Measurements from ENCODE around the gene ADCY4. TPM values are rescaled to one million over a fixed set of nuclear protein-coding genes. Genes with fewer than 3 reads are reported as not detected.

ADCY4 gene
- total RNA-seq, 1 donor from 2014 or later: 42.7 TPM

GRCh38 chr14:24309538-24310264, 25.2 kb downstream of the ADCY4 start, which contains the start of gene LTB4R2:
Gene LTB4R2, plus strand, starts transcription at chr14:24310140. Its CDS starts 525 bp downstream, at chr14:24310665.
- Histone ChIP-seq H3K4me1 (peaks cover 62% of the 10 kb centered on the region), H3K27ac (peak within 1 kb of the TSS; percentile 92), H3K36me3 (peaks cover 30% of the 10 kb centered on the region), H3K4me3 (peak within 1 kb of the TSS; percentile 73), H3K9me3 (no peaks in the 10 kb centered on the region), H3K27me3 (ENCODE audit: low read depth) (no peaks in the 10 kb centered on the region)
- no peak for ATAC-seq
- peak; percentile 40 for DNase-seq
- no peak for TF ChIP-seq CTCF (IDR thresholded peaks at IDR 0.05)
- intact Hi-C loops (cut with DNase I): no loop called here

DNA sequence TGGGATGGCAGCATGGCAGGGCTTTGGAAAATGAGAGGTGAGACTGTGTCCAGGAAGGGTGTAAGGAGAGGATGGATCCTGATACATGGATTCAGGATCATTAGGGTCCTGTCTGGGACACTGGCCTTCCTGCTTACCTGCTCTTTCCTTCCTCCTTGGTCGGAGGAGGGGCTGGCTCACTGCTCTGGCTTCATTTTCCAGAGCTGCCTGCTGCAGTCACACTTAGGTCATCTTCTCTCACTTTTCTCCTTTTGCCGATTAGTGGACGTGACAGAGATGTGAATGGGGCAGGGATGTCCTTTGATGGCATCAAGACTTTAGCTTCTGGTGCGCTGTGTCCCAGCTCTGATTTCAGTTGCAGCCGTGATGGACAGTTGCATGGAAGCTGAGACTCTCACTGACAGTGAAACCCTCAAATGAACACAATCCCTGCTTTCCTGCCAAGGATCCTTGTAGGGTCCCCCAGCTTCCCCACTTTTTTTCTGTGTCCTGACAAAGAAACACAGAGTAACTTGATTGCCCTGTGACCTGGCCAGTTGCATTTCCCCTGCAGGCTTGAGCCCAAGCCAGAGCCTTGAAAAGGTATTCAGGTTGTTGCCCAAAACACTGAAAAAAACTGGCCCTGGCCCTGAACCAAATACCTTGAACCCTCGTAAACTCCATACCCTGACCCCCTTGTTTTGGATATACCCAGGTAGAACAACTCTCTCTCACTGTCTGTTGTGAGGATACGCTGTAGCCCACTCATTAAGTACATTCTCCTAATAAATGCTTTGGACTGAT, 26.3 kb downstream of the ADCY4 start:
- Histone ChIP-seq H3K27me3 (ENCODE audit: low read depth) (no peaks in the 10 kb centered on the region), H3K36me3 (peaks cover 42% of the 10 kb centered on the region), H3K4me1 (peaks cover 51% of the 10 kb centered on the region), H3K27ac (no peak overlapping the region), H3K9me3 (no peaks in the 10 kb centered on the region), H3K4me3 (no peak overlapping the region)
- intact Hi-C loops (cut with DNase I): no loop called here
- no peak for ATAC-seq
- peak; percentile 3 for DNase-seq
- no peak for TF ChIP-seq CTCF (IDR thresholded peaks at IDR 0.05)

DNA sequence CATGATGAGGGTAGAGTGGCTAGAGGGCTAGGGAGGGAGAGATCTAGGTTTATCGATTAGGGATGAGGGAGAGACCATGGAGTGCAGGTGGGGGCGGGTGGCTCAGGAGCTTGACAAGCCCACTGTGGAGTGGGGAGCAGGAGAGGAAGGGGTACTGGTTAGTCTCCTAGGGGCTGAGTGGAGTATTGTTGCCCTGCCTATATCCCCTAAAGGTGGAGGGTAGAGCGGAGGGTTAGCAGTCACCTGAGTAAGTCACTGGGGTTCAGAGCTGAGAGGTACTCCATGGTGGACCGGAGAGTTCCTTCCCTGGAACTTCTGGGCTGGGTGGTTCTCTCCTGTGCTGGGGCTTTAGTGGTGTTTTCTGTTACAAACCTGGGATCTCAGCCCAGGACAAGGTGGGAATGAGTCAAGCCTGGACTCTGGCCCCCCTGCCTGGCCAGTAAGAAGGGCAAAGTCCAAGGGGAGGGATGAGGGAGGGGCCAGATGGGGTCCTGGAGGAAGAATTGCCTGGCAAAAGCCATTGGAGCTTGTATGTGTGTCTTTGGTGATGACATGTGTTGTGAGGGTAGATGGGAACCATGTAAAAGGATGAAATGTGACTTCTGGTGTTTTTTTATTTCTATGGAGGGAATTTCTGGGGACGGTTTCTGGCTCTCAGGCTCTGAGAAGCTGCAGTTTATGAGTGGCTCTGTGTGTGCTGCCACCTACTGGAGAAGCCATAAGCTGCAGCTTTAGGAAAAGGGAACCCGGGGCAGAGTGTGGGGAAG, 27.1 kb downstream of the ADCY4 start, which contains the start of gene CIDEB:
Gene CIDEB, minus strand, starts transcription at position 403 of the 767 bp plus-strand sequence. Its CDS starts 119 bp downstream, at position 284.
- no peak within 1 kb of the TSS for H3K27ac ChIP-seq
- ATAC-seq (peak; percentile 24 to 51), DNase-seq (peak; percentile 65)
- intact Hi-C loops (cut with DNase I): no loop called here
- H3K27me3 ChIP-seq (ENCODE audit: low read depth): no peaks in the 10 kb centered on the region
- peak; percentile 93 for TF ChIP-seq CTCF (IDR thresholded peaks at IDR 0.05)
- peaks cover 43% of the 10 kb centered on the region for H3K4me1 ChIP-seq
- H3K4me3 ChIP-seq: no peak within 1 kb of the TSS
- H3K9me3 ChIP-seq: no peaks in the 10 kb centered on the region
- peaks cover 49% of the 10 kb centered on the region for H3K36me3 ChIP-seq

GRCh38 chr14:24307156-24307574, 27.7 kb downstream of the ADCY4 start:
- intact Hi-C loops (cut with DNase I): no loop called here
- Histone ChIP-seq H3K27me3 (ENCODE audit: low read depth) (no peaks in the 10 kb centered on the region), H3K9me3 (no peaks in the 10 kb centered on the region), H3K27ac (no peak overlapping the region), H3K4me1 (peaks cover 37% of the 10 kb centered on the region), H3K4me3 (no peak overlapping the region), H3K36me3 (peaks cover 55% of the 10 kb centered on the region)
- ATAC-seq (no peak), DNase-seq (no peak)
- TF ChIP-seq CTCF (IDR thresholded peaks at IDR 0.05): no peak

DNA sequence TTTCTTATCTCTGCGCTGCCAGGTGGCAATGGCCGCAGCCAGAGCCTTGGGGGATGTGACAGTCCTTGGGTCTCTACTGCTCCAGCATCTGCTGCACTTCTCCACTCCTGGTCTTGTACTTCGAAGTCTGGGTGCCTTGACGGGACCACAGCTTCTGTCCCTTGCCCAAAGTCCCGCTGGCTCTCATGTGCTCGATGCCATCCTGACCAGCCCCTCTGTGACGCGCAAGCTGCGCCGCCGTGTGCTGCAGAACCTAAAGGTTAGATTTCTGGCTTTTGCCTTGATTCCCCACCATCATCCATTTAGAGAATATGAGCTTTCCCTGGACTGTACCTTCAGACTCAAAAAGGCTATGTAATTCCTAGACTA, 30.9 kb downstream of the ADCY4 start:
- ATAC-seq (no peak), DNase-seq (no peak)
- no peak for TF ChIP-seq CTCF (IDR thresholded peaks at IDR 0.05)
- intact Hi-C loops (cut with DNase I): no loop called here
- Histone ChIP-seq H3K4me1 (peaks cover 22% of the 10 kb centered on the region), H3K27ac (no peak overlapping the region), H3K36me3 (peaks cover 66% of the 10 kb centered on the region), H3K4me3 (no peak overlapping the region), H3K9me3 (no peaks in the 10 kb centered on the region), H3K27me3 (ENCODE audit: low read depth) (no peaks in the 10 kb centered on the region)
